Measurements from ENCODE around the gene CMTM8. TPM values are rescaled to one million over a fixed set of nuclear protein-coding genes. Genes with fewer than 3 reads are reported as not detected.

Gene CMTM8
- total and polyA plus RNA-seq, 4 donors, result 15.2 to 24.5 (median 16.8) TPM

DNA sequence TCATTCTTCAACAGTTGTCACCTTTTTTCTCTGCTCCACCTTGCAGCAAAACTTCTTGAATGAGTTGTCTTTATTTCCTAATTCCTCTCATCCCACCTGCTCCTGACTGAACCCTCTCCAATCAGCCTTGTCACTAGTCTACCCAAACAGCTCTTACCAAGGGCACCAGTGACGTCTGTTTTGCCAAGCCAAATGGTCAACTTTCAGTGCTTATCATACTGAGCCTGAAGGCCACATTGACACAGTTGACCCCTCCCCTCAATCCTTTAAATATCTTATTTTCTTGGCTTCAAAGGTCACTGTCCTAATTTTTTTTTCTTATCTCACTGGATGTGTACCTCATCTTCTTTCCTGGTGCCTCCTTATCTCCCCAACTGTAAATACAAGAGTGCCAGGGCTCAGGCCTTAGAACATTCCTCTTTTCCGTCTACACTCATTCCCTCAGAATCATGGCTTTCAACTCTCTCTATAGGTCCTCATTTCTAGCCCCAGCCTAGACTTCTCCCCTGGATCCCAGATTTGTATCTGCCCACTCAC, 43.2 kb downstream of the CMTM8 start:
- no peak for ATAC-seq (ENCODE audit: insufficient read depth, low FRiP score)
- WGBS, 2 donors, result 76 to 81% methylated on average over 2 of the region's 2 CpGs

DNA sequence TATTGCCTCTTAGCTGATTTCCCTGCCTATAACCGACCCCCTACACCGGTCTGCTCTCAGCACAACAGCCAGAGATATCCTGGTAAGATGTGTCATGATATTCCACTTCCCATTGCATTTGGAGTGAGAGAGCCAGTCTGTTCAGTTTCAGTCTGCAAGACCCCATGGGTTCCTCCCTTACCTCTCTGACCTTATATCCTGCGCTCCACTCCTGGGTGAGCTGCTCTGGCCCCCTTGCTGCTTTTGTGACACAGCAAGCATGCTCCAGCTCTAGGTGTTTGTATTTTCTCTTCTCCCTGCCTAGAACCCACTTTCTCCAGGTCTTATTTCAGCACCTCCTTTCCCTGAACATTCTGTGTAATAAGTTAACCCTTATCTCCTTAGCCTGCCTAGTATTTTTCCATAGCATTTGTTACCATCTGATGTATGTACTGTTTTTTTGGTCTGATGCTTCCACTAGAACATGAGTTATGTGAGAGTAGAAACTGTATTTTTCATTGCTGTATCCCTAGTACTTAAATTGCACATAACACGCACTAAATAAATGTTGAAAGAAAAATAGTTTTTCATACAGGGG, 44.2 kb downstream of the CMTM8 start:
- no peak for DNase-seq
- ATAC-seq (ENCODE audit: insufficient read depth, low FRiP score), result no peak
- no peaks in the 10 kb centered on the region for H3K27me3 ChIP-seq (ENCODE audit: control insufficient read depth in 3 of 3, insufficient read depth in 3 of 3, low read length in 2 of 3)
- H3K4me1 ChIP-seq (ENCODE audit: control insufficient read depth in 5 of 5, insufficient read depth in 5 of 5, low read length in 5 of 5), result peaks cover 0 to 20% (median 3%) of the 10 kb centered on the region in 5 donors
- no peak overlapping the region for H3K4me3 ChIP-seq
- 67 to 74% methylated on average over 4 of the region's 4 CpGs for WGBS, 2 donors
- TF ChIP-seq, protein P1, sequence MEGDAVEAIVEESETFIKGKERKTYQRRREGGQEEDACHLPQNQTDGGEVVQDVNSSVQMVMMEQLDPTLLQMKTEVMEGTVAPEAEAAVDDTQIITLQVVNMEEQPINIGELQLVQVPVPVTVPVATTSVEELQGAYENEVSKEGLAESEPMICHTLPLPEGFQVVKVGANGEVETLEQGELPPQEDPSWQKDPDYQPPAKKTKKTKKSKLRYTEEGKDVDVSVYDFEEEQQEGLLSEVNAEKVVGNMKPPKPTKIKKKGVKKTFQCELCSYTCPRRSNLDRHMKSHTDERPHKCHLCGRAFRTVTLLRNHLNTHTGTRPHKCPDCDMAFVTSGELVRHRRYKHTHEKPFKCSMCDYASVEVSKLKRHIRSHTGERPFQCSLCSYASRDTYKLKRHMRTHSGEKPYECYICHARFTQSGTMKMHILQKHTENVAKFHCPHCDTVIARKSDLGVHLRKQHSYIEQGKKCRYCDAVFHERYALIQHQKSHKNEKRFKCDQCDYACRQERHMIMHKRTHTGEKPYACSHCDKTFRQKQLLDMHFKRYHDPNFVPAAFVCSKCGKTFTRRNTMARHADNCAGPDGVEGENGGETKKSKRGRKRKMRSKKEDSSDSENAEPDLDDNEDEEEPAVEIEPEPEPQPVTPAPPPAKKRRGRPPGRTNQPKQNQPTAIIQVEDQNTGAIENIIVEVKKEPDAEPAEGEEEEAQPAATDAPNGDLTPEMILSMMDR (IDR thresholded peaks at IDR 0.05; ENCODE audit: control extremely low read depth, extremely low read depth), result no peak
- H3K27ac ChIP-seq (ENCODE audit: low read depth in 1 of 2, low read length in 1 of 2), result no peak overlapping the region
- no peaks in the 10 kb centered on the region for H3K9me3 ChIP-seq (ENCODE audit: control insufficient read depth in 4 of 4, insufficient read depth in 3 of 4, low read length in 3 of 4)
- no peaks in the 10 kb centered on the region for H3K36me3 ChIP-seq (ENCODE audit: control insufficient read depth in 4 of 4, insufficient read depth in 4 of 4, low read length in 4 of 4)
- H3K9ac ChIP-seq (ENCODE audit: insufficient read depth in 1 of 2, low read length in 2 of 2), result no peak overlapping the region

More for the DNA sequence above, 43.2 kb downstream of the CMTM8 start:
- Histone ChIP-seq H3K9me3 (ENCODE audit: control insufficient read depth in 4 of 4, insufficient read depth in 3 of 4, low read length in 3 of 4) (no peaks in the 10 kb centered on the region), H3K27me3 (ENCODE audit: control insufficient read depth in 3 of 3, insufficient read depth in 3 of 3, low read length in 2 of 3) (no peaks in the 10 kb centered on the region), H3K27ac (ENCODE audit: low read depth in 1 of 2, low read length in 1 of 2) (no peak overlapping the region), H3K9ac (ENCODE audit: insufficient read depth in 1 of 2, low read length in 2 of 2) (no peak overlapping the region), H3K36me3 (ENCODE audit: control insufficient read depth in 4 of 4, insufficient read depth in 4 of 4, low read length in 4 of 4) (no peaks in the 10 kb centered on the region), H3K4me1 (ENCODE audit: control insufficient read depth in 5 of 5, insufficient read depth in 5 of 5, low read length in 5 of 5) (peaks cover 0 to 21% (median 3%) of the 10 kb centered on the region in 5 donors), H3K4me3 (no peak overlapping the region)
- no peak for DNase-seq
- TF ChIP-seq, protein P1 (IDR thresholded peaks at IDR 0.05; ENCODE audit: control extremely low read depth, extremely low read depth), result no peak

DNA sequence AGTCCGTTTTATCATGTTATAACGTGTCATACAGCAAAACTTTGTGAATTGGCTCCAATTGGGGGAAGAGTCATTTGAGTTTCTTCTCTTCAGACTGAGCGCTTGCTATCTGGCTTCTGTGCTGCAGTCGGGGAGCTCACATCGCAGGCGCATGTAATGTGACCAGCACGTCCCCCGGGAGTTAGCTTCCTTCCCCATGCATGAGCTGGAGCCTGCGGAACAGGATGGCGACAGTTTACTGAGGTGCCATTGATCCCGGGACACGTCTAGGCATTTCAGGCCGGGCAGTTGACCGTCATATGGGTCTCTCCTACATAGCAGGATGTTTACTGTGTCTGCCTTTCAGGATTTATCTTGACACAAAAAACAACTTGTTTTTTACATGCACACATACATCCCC, 44.8 kb downstream of the CMTM8 start:
- H3K27ac ChIP-seq (ENCODE audit: low read depth in 1 of 2, low read length in 1 of 2), result peak overlapping the region in 1 of 2 donors; percentile 20
- ATAC-seq (ENCODE audit: insufficient read depth, low FRiP score) (no peak), DNase-seq (peak; percentile 58 to 80 (median 66))
- peaks cover 0 to 20% (median 3%) of the 10 kb centered on the region in 5 donors for H3K4me1 ChIP-seq (ENCODE audit: control insufficient read depth in 5 of 5, insufficient read depth in 5 of 5, low read length in 5 of 5)
- no peaks in the 10 kb centered on the region for H3K27me3 ChIP-seq (ENCODE audit: control insufficient read depth in 3 of 3, insufficient read depth in 3 of 3, low read length in 2 of 3)
- H3K36me3 ChIP-seq (ENCODE audit: control insufficient read depth in 4 of 4, insufficient read depth in 4 of 4, low read length in 4 of 4), result no peaks in the 10 kb centered on the region
- TF ChIP-seq, protein P1 (IDR thresholded peaks at IDR 0.05; ENCODE audit: control extremely low read depth, extremely low read depth), result no peak
- no peaks in the 10 kb centered on the region for H3K9me3 ChIP-seq (ENCODE audit: control insufficient read depth in 4 of 4, insufficient read depth in 3 of 4, low read length in 3 of 4)
- peak overlapping the region in 1 of 2 donors; percentile 51 for H3K9ac ChIP-seq (ENCODE audit: insufficient read depth in 1 of 2, low read length in 2 of 2)
- no peak overlapping the region for H3K4me3 ChIP-seq
- 53 to 55% methylated on average over 14 of the region's 14 CpGs for WGBS, 2 donors

Data from lung (tissue), 12 donors.